ENCODE results near the gene TULP4.

Gene TULP4

DNA sequence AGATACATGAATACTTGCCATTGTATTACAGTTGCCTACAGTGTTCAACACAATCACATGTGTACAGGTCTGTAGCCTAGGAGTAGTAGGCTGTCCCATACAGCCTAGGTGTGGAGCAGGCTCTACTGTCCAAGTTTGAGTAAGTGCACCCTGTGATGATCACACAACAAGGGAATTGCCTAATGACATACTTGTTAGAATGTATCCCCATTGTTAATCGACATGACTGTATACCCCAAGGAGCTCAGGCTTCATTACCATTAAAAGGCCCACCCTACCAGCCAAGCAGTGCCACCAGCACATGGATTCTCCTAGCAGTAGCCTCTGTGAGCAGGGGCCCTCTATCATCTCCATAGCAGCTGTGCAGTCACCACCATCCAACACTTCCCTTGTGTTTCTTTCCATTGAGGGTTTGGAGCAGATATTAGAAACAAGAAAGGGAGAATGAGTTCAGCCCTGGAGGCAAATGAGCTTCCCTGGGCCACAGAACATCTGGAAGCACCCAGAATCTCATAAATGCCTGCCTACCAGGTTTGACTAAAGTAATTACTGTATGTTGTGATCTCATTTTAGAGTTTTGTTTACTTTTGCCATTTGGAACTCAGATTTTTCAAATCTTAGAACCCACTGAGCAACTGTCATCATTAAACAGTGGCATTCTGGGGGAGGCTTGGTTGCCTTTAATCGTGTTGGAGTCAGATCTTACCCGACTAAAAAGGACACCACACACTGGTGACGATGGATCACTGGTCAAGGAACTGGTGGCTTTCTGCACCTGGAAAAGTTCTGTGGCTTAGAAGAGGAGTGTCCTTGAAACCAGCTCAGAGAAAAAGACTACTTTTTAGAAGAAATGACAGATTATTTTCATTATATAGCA, 104.9 kb downstream of the TULP4 start:
- DNase-seq = no peak

DNA sequence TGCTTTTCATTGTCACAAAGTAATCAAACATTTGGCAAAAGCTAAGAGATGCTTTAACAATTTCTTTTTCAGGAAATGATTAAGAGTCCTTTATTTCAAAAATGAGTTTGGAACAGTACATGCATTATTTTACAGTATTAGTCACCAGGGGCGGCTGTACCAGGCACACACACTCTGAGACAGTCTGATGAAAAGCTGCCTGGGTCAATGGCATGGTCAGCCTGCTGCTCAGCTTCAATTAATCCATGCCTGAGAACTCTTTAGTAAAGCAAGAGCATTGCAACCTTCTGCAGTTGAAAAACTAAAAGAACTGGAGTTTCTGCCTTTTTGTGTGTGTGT, 105.5 kb downstream of the TULP4 start:
- DNase-seq = peak in 32 of 56 donors; percentile 15 to 76 (median 44)

DNA sequence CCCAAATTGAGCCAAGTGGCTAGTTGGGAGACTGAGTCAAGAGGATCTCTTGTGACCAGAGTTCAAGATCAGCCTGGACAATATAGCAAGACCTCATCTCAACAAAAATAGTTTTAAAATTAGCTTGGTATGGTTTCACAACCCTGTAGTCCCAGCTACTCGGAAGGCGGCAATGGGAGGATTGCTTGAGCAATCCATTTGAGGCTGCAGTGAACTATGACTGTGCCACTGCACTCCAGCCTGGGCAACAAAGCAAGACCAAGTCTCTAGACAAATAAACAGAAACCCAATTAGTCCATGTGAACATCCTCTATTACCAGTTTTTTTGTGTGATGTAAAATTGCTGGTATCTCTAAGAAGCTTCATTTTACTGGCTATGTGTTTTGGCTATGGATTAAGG, 106.2 kb downstream of the TULP4 start:
- DNase-seq = no peak

DNA sequence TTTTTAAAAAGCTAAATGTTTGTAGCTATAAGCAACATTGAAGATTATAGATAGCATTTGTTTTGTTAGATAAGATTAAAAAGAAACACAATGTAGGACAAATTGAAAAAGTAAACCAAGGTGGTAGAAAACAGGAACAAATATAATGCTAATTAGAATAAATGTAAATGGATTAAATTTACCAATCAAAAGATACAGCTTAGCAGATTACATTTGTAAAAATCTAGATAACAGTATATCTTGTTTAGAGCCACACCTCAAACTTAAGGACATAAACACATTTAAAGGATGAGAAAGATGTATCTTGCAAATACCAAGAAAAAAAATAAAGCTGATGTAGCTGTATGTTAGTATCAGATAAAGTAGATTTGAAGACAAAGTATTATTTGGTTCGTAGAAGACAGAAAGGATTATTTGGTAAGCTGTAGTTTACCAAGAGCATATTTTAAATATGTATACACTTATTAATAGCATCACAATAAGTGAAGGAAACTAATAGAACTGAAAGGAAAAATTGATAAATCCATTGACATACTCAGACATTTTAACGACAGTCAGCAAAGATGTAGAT, 107.2 kb downstream of the TULP4 start:
- no peak for DNase-seq

DNA sequence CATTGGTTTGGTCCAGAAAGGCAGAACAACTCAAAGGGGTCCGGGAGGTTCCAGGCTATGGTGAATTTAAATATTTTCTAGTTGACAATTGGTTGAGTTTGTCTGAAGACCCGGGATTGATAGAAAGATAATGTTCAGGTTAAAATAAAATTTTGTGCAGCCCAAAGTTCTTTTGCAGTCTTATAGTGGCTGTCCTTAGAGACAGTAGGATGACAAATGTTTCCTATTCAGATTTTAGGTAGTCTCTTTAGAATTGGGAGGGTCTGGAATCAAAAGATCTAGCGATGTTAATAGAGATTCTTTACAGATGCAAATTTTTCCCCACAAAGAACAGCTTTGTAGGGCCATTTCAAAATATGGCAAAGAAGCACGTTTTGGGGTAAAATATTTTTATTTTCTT, 109.1 kb downstream of the TULP4 start:
- DNase-seq = no peak

DNA sequence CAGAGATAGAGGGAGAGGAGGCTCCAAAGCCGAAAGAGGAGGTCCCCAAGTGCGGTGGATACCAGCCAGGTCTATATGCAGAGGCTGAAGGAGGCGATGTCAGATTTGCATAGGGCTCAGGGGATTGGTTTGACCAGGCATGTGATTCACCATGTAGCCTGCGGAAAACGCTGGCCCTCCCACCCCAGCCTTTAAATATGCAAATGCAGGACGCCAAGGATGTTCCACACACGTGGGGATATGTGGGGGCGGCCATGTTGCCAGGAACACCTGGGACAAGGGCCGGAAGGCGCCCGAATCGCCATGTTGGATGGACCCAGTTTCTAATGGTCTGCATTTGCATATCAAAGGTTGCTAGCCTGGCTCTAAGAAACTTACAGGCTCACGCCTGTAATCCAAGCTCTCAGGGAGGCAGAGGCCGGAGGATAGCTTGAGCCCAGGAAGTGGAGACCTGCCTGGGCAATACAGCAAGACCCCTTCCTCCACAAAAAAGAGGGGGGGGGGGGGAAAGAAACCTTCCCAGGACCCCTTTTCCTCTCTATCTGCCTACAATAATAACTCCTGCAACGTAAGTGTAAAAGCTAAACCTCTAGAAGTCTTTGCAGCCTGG, 110.5 kb downstream of the TULP4 start:
- DNase-seq = no peak

DNA sequence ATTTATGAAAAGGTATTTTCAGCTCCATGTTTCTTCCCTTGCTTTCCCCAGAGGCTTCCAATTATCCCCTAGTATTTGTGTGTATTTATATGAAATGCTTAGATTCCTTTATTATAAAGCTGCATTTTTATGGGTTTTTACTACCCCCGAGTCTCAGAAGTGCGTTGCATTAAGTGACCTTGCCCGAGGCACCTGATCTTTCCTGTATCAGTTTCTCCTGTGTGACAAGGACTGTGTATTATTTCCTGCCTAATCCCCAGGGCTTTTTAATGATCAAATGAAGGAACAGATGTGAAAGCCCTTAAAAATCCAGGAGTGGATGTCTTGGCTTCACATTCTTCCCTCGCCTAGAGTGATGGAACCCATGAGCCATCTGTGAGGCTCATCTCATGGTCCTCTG, 118.8 kb downstream of the TULP4 start:
- no peak for DNase-seq

DNA sequence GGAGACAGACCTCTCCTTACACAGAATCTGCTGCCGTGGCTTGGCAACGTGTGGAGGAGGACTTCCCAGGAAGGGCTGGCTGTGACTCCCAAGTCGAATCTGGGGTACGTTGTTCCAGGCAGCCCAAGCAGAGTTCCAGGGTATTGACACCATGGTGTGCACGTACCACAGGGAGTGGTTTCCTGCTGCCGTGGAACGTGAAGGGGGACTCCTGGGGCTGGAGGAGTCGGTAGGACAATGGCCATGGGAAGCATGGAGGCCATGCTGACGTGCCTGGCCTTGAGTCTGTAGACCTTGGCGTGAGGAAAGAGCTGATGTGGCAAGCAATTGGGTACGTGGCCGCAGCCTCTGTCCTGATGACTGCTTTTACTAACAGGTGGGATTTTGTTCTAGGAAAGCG, 119.3 kb downstream of the TULP4 start:
- DNase-seq = no peak

DNA sequence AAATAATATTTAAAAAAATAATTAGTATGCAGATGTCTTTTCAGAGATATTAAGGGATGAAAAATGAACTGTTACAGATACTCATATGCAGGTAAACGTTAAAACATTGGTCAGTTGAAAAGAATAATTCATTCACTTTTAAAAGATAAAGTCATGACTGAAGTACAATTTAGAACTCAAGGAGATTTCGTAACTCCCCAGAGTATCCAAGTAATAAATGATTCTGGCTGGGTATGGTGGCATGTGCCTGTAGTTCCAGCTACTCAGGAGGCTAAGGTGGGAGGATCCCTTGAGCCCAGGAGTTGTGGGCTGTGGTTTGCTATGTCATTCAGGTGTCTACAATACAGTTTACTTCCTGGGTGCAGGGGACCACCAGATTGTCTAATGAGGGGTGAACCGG, 125.3 kb downstream of the TULP4 start:
- DNase-seq = no peak

DNA sequence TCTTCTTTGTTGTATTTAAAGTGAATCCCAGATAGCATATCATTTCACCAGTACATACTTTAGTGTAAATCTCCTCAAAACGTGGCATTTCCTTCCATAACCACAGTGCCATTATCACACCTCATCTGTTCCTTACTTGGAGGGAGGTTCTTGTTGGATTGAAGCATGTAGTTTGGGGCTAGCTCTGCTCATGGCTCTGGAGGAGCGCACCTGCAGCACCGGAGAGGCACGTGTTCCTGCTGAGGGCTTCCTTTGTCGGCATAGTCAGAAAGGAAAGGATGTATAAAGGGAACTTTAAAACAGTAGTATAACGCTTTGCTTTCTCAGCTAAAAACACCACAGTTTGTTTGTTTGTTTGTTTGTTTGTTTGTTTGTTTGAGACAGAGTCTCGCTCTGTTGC, 126.0 kb downstream of the TULP4 start:
- no peak for DNase-seq

DNA sequence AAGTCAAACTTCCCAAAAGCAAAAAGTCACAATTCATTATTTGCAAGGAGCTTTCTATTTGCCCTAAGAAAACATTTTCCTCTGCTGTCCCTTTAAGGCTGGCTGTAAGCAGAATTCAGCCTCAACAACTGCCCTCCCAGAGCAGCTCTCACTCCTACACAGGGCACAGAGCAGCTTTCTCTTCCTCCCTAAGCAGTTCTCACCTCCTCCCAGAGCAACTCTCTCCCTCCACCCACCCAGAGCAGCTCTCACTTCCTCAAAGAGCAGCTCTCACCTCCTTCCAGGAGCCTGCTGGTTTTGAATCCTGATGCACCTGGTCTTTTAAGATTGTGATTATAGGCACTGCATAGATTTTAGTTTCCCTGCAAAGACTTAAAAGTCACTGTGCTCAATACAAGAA, 127.0 kb downstream of the TULP4 start:
- no peak for DNase-seq

DNA sequence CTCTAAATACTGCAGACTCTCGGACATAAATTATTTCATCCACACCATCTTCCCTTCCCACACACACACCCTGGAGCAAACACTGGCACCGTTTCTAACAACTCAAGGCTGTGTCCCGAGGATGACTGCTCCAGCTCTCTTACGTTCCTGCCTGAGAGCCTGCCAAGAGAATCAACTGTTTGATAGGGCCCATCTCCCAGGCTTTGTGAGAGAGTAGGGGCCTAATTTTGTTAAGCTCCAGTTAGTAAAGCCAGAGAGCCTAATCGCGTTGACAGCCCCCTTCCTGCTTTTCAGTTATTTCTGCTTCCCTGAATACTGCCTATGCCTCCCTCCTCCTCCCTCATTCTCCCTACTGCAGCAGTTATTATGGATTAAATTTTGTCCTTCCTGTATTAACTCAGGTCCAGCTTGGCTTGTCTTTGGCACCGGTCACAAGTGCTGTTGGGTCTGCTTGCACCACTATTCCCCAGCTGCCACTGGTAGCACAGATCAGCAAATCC, 129.5 kb downstream of the TULP4 start:
- DNase-seq = peak in 3 of 56 donors; percentile 15 to 30 (median 17)

DNA sequence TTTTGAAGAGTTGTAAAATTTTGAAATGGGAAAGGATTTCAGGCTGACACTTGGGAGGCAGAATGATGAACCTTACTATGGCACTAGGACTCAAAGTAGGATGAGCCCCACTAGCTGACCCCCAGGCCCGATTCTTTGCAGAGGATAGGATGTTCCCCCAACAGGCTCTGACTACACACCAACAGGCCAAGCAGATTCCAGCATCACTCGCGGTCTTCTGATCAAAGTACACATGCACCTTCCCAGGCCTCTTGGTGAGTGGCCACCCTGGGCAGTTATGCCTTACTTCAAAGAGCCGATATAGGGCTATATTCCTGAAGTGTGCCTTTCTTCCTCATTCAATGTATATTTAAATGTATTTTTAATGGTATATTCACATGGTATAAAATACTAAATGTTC, 130.0 kb downstream of the TULP4 start:
- DNase-seq = no peak

DNA sequence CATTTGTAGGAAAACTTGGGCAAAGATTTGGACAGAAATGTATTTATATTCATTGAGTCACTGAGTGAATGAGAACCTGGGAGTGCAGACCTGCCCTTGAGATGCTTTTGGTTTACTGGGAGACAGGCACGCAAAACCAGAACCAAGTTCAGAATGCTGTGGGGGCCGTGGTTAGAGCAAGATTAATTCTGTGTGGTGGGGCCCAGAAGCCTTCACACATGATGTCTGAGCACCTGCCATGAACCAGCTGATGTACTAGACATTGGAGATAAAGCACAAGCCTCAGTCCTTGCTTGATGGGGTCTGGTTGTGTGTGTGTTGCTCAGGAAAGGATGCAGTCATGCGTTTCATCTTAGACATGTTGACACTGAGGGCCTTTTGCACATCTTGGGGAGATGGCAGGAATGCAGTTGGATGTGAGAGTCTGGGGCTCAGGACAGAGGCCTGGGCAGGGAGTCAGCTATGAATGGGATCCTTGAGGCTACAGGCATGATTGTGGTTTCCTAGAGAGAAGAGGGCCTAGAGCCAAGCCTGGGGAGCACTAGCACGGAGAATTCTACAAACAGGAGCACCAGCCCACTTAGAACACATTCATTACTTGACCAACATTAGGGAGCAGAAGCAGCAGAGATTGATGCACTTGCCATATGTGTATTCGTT, 133.3 kb downstream of the TULP4 start:
- DNase-seq = no peak

DNA sequence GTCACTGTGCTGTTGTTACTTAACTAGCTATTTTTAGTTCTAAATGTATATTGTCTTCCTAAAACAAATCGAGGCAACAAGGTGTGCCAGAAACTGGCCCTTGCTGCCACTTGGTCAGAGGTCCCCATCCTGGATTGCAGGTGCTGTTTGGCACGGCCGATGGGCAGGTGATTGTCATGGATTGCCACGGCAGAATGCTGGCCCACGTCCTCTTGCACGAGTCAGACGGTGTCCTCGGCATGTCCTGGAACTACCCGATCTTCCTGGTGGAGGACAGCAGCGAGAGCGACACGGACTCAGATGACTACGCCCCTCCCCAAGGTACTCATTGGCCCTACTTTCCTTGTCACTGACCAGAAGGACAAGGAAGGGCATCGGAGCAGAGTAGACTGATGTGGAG, 136.6 kb downstream of the TULP4 start:
- DNase-seq = no peak

DNA sequence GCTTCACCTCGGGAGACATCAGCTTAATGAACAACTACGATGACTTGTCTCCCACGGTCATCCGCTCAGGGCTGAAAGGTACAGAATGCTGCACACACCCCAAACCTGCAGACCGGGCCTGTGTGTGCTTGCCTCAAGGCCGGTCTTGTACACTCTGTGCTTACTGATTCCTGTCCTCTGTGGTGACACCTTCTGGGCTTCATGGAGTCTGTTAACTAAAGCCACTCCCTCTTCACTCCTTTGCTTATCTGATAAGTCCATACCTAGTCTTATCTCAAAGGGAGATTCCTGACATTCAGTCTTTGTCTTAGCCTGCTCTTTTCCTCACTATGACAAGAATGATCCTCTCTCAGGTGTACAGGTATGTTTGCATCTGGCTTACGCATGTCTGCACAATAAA, 139.9 kb downstream of the TULP4 start:
- DNase-seq = no peak

DNA sequence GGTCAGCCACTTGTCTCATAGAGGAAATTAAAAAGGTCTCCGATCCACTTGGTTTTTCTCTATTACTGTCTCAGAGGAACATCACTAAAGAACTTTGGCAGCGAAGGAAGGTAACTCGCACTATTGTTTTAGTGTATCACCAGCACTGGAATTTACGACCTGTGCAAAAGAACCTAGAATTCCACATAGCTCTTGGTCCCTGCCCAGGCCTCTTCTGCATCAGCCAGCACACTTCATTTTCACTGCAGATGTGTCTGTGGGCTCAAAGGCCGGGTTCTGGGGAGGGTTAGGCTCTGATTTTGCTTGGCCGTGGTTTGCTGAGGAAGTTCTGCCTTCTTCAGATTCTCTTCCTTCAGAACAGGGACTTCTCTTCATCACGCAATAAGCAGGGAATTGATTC, 144.9 kb downstream of the TULP4 start:
- no peak for DNase-seq

DNA sequence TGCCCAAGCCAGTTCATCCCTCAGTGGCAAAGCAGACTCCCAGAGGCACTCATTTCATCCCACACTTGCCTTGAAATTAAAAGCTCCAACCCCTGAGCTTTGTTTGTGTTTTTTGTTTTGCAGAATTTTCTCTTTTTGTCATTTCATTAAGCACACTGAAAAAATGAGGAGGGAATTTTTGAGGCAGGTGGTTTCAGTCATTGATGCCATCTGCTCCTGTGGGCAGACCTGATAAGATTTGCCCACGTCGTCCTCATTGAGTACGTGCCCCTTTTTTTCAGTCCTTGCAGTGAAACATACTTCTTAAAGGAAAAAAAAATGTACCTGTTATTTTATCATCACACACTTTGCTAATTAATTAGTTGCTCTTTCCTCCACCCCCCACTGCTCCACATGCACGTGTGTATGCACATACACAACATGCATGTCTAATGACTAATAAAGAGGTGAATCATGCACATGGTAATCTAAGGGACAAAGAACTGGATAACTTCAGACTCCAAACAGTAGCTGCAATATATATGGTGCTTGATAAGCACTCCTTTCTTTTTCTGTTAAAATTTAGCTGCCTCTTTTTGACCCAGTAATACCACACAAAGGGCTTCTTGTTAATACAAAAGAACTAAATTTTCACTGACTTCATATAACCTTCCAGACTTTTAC, 145.5 kb downstream of the TULP4 start:
- no peak for DNase-seq

DNA sequence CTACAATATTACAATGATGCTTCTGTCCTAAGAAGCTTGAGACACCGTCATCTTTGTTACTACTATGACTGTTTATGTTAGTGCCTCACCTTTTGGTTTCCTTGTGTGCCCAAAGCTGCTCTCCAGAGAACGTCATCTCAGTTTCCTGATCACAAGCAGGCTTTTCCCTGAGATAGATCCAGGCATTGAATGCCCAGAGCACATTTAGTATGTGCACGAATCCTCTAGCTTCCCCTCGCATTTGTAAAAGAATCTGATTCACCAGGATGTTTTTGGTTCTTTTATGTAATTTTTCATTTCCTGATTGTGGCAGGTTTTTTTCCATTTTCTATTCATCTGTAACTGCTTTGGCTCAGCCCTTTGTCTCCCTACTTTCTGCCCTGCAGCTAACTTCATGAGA, 147.5 kb downstream of the TULP4 start:
- no peak for DNase-seq

DNA sequence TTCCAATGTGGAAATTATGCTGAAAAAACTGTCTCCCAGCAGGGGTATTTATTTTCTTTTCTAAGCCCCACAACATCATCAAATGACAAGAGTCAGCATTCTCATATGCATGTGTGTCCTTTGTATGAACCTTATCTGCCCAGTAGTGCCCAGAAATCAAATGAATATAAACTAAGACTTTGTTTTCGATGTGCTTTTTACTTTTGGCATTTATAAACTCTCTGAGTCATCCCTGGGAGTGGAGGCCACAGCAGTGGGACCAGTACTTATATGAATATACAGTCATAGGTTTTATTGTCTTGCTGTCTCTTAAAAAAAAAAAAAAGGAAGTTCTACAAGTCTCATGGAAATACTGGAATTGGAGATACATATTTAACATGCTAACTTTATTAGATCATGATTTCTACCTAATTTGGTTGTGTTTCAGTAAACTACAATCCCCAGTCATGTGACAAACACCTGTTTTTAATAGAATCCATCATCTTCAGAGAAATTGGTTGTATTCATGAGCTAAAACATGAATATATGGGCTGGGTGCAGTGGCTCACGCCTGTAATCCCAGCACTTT, 148.4 kb downstream of the TULP4 start:
- DNase-seq = no peak

DNA sequence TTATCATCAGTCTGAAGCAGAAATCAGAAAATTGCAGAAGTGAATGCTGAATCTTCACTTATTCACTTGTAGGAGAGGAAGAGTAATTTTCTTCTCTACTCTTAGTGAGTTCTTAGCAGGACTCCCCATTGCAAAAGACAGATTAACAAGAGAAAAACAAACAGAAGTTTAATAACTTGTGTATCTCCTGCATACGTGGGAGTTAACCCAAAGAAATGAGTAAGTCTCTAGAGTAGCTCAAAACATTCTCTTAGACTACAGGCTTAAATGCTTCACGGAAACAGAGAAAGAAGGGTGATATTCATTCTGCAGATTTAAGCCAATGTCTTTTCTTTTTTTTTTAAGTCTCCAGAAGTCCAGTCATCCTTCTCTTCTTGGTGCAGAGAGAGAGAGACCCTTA, 149.7 kb downstream of the TULP4 start:
- no peak for DNase-seq
